ENCODE measurements around the gene BASP1.

Gene BASP1

DNA sequence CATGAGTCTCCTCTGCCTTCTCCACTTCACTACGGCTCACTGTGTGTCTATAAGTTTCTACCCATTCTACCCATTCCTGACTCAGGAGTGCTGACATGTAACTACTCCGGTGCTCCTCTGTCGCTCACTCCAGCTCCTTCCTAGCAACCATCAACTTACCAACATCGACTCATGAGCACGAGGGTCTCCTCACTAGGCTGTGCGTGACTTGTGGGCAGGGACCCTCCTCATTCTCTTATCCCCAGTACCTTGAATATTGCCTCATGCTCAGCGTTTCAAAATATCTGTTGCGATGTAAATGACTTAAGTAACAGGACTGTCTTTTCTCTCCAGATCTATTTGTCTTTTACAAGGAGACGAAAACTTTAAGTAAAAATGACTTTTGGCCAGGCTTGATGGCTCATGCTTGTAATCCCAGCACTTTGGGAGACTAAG, 73.1 kb downstream of the BASP1 start:
- Histone ChIP-seq H3K4ac (ENCODE audit: low read depth, low read length) (no peak overlapping the region), H3K79me2 (ENCODE audit: control insufficient read depth, insufficient read depth, low read length, poor library complexity) (no peaks in the 10 kb centered on the region), H3K4me2 (ENCODE audit: low read length) (no peak overlapping the region), H3K9ac (ENCODE audit: low read length) (no peak overlapping the region), H3K27me3 (ENCODE audit: insufficient read depth, low read length) (no peaks in the 10 kb centered on the region), H3K36me3 (ENCODE audit: control insufficient read depth in 1 of 2, insufficient read depth in 2 of 2, low read length in 2 of 2) (no peaks in the 10 kb centered on the region), H3K4me3 (ENCODE audit: low read depth, low read length) (no peak overlapping the region), H3K23ac (ENCODE audit: low read length) (no peak overlapping the region), H2BK120ac (ENCODE audit: insufficient read depth, low read length, poor library complexity) (no peak overlapping the region), H3K18ac (ENCODE audit: low read length) (no peak overlapping the region), H3K4me1 (ENCODE audit: control insufficient read depth in 1 of 2, insufficient read depth in 2 of 2, low read length in 2 of 2) (peaks cover 4 to 13% of the 10 kb centered on the region in 2 experiments), H2BK12ac (ENCODE audit: low read length) (peak overlapping the region; percentile 5), H2AFZ (ENCODE audit: insufficient read depth, low read length, poor library complexity) (no peak overlapping the region), H3K9me3 (ENCODE audit: insufficient read depth, low read depth, low read length) (no peaks in the 10 kb centered on the region), H3K14ac (ENCODE audit: low read length) (no peak overlapping the region), H4K12ac (ENCODE audit: low read depth, low read length) (no peak overlapping the region), H2AK5ac (ENCODE audit: low read length) (no peak overlapping the region), H4K8ac (ENCODE audit: low read depth, low read length) (no peak overlapping the region), H4K91ac (ENCODE audit: low read depth, low read length) (peak overlapping the region; percentile 13), H3K27ac (ENCODE audit: low read depth, low read length) (no peak overlapping the region), H3K79me1 (ENCODE audit: low read length) (peaks cover 5% of the 10 kb centered on the region), H2BK5ac (ENCODE audit: low read depth, low read length, poor library complexity) (no peak overlapping the region)
- no peak for DNase-seq
- no CpG with 5 or more reads among the region's 9 CpGs for WGBS (ENCODE audit: extremely low coverage, insufficient coverage, insufficient read length)

DNA sequence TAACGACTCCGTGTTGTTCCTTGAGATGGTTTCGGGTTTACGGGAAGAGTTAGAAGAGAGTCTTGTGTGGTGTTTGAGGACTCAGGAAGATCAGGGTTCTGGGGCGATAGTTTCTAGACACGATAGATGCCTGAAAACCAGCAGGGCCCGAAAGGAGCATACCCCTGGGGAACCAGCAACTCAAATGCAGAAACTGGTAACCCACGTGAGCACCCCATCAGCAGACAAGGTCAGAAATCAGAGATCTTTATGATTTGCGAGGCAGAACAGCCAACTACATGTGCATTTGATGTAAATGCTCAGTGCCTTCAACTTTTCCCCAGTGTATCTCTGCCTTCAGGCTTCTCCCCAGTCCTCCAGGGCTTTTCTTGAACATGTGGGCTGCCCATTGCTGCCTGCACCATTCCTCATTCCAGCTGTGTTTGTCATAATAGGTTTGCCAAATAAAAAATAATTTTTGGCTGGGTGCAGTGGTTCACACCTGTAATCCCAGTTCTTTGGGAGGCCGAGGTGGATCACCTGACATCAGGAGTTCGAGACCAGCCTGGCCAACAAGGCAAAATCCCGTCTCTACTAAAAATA, 75.1 kb downstream of the BASP1 start:
- Histone ChIP-seq H4K91ac (ENCODE audit: low read depth, low read length) (no peak overlapping the region), H3K27ac (ENCODE audit: low read depth, low read length) (no peak overlapping the region), H3K79me2 (ENCODE audit: control insufficient read depth, insufficient read depth, low read length, poor library complexity) (no peaks in the 10 kb centered on the region), H4K8ac (ENCODE audit: low read depth, low read length) (no peak overlapping the region), H3K4ac (ENCODE audit: low read depth, low read length) (no peak overlapping the region), H4K12ac (ENCODE audit: low read depth, low read length) (no peak overlapping the region), H3K9me3 (ENCODE audit: insufficient read depth, low read depth, low read length) (no peaks in the 10 kb centered on the region), H3K18ac (ENCODE audit: low read length) (no peak overlapping the region), H2BK120ac (ENCODE audit: insufficient read depth, low read length, poor library complexity) (peak overlapping the region; percentile 15), H2BK5ac (ENCODE audit: low read depth, low read length, poor library complexity) (no peak overlapping the region), H3K36me3 (ENCODE audit: control insufficient read depth in 1 of 2, insufficient read depth in 2 of 2, low read length in 2 of 2) (no peaks in the 10 kb centered on the region), H2AFZ (ENCODE audit: insufficient read depth, low read length, poor library complexity) (no peak overlapping the region), H3K14ac (ENCODE audit: low read length) (no peak overlapping the region), H3K9ac (ENCODE audit: low read length) (no peak overlapping the region), H3K79me1 (ENCODE audit: low read length) (peaks cover 5% of the 10 kb centered on the region), H3K4me2 (ENCODE audit: low read length) (no peak overlapping the region), H2AK5ac (ENCODE audit: low read length) (no peak overlapping the region), H3K23ac (ENCODE audit: low read length) (no peak overlapping the region), H3K4me1 (ENCODE audit: control insufficient read depth in 1 of 2, insufficient read depth in 2 of 2, low read length in 2 of 2) (peaks cover 4 to 13% of the 10 kb centered on the region in 2 experiments), H3K4me3 (ENCODE audit: low read depth, low read length) (no peak overlapping the region), H3K27me3 (ENCODE audit: insufficient read depth, low read length) (no peaks in the 10 kb centered on the region), H2BK12ac (ENCODE audit: low read length) (no peak overlapping the region)
- WGBS (ENCODE audit: extremely low coverage, insufficient coverage, insufficient read length): 100% methylated on average over 2 of the region's 12 CpGs
- peak; percentile 65 to 80 for DNase-seq

DNA sequence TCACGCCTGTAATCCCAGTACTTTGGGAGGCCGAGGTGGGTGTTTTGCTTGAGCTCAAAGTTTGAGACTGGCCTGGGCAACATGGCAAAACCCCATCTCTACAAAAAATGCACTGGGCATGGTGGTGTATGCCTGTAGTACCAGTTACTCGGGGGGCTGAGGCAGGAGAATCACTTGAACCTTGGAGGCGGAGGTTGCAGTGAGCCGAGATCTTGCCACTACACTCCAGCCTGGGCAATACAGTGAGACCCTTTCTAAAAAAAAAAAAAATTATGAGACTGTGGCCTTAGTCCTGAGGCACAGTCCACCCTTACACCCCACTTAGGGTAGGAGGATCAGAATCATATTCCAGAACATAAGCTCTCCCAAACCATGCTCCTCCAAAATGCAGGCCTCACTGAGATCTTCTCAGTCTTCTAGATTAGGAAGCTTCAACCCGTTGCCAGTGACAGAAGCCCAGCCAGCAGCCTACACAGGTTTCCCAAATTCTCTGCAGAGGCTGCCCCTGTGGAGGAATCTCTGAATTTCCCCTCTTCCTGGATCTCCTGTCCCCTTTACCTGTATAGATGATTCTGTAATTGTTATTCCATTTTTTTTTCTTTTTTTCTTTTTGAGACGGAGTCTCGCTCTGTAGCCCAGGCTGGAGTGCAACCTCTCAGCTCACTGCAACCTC, 77.3 kb downstream of the BASP1 start:
- no peak overlapping the region for H3K23ac ChIP-seq (ENCODE audit: low read length)
- no peaks in the 10 kb centered on the region for H3K9me3 ChIP-seq (ENCODE audit: insufficient read depth, low read depth, low read length)
- no peak overlapping the region for H3K27ac ChIP-seq (ENCODE audit: low read depth, low read length)
- H3K4me3 ChIP-seq (ENCODE audit: low read depth, low read length): no peak overlapping the region
- H3K18ac ChIP-seq (ENCODE audit: low read length): no peak overlapping the region
- no peaks in the 10 kb centered on the region for H3K36me3 ChIP-seq (ENCODE audit: control insufficient read depth in 1 of 2, insufficient read depth in 2 of 2, low read length in 2 of 2)
- H2BK120ac ChIP-seq (ENCODE audit: insufficient read depth, low read length, poor library complexity): no peak overlapping the region
- H3K4me2 ChIP-seq (ENCODE audit: low read length): no peak overlapping the region
- no peak overlapping the region for H2AK5ac ChIP-seq (ENCODE audit: low read length)
- H4K91ac ChIP-seq (ENCODE audit: low read depth, low read length): no peak overlapping the region
- peaks cover 4 to 11% of the 10 kb centered on the region in 2 experiments for H3K4me1 ChIP-seq (ENCODE audit: control insufficient read depth in 1 of 2, insufficient read depth in 2 of 2, low read length in 2 of 2)
- no peak for DNase-seq
- no peak overlapping the region for H2BK5ac ChIP-seq (ENCODE audit: low read depth, low read length, poor library complexity)
- no peak overlapping the region for H3K4ac ChIP-seq (ENCODE audit: low read depth, low read length)
- H3K27me3 ChIP-seq (ENCODE audit: insufficient read depth, low read length): no peaks in the 10 kb centered on the region
- no CpG with 5 or more reads among the region's 8 CpGs for WGBS (ENCODE audit: extremely low coverage, insufficient coverage, insufficient read length)
- H2BK12ac ChIP-seq (ENCODE audit: low read length): no peak overlapping the region
- peaks cover 4% of the 10 kb centered on the region for H3K79me1 ChIP-seq (ENCODE audit: low read length)
- H4K12ac ChIP-seq (ENCODE audit: low read depth, low read length): no peak overlapping the region
- H2AFZ ChIP-seq (ENCODE audit: insufficient read depth, low read length, poor library complexity): no peak overlapping the region
- H3K79me2 ChIP-seq (ENCODE audit: control insufficient read depth, insufficient read depth, low read length, poor library complexity): no peaks in the 10 kb centered on the region
- H3K14ac ChIP-seq (ENCODE audit: low read length): no peak overlapping the region
- no peak overlapping the region for H3K9ac ChIP-seq (ENCODE audit: low read length)
- H4K8ac ChIP-seq (ENCODE audit: low read depth, low read length): no peak overlapping the region

DNA sequence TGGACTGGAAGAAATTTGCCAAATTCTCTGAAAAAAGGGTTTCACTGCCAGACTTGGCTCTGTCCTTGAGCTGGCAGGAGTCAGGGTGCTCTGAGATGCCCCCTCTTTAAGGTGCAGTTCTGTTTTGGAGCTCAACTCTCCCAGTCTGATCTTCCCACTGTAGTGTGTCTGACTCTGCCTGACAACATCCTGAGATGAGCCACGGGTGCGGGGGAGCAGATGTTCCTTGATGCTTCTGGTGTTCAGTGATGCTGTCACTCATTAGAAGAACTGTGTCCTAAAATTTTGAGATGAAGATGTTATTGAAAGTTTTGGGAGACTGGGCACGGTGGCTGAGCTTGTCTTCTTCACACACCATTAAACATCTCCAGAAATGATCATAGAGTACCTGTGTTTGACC, 78.2 kb downstream of the BASP1 start:
- DNase-seq: no peak
- WGBS (ENCODE audit: extremely low coverage, insufficient coverage, insufficient read length): no CpG with 5 or more reads among the region's 3 CpGs
- no peak overlapping the region for H3K27ac ChIP-seq (ENCODE audit: low read depth, low read length)
- H3K79me1 ChIP-seq (ENCODE audit: low read length): no peaks in the 10 kb centered on the region
- no peaks in the 10 kb centered on the region for H3K79me2 ChIP-seq (ENCODE audit: control insufficient read depth, insufficient read depth, low read length, poor library complexity)
- no peak overlapping the region for H3K14ac ChIP-seq (ENCODE audit: low read length)
- H2AFZ ChIP-seq (ENCODE audit: insufficient read depth, low read length, poor library complexity): no peak overlapping the region
- no peak overlapping the region for H3K4ac ChIP-seq (ENCODE audit: low read depth, low read length)
- no peak overlapping the region for H4K12ac ChIP-seq (ENCODE audit: low read depth, low read length)
- H3K36me3 ChIP-seq (ENCODE audit: control insufficient read depth in 1 of 2, insufficient read depth in 2 of 2, low read length in 2 of 2): no peaks in the 10 kb centered on the region
- H2BK12ac ChIP-seq (ENCODE audit: low read length): no peak overlapping the region
- no peak overlapping the region for H3K23ac ChIP-seq (ENCODE audit: low read length)
- H2AK5ac ChIP-seq (ENCODE audit: low read length): no peak overlapping the region
- H3K27me3 ChIP-seq (ENCODE audit: insufficient read depth, low read length): no peaks in the 10 kb centered on the region
- peaks cover 5 to 8% of the 10 kb centered on the region in 2 experiments for H3K4me1 ChIP-seq (ENCODE audit: control insufficient read depth in 1 of 2, insufficient read depth in 2 of 2, low read length in 2 of 2)
- no peak overlapping the region for H3K18ac ChIP-seq (ENCODE audit: low read length)
- H3K9ac ChIP-seq (ENCODE audit: low read length): no peak overlapping the region
- H3K4me2 ChIP-seq (ENCODE audit: low read length): no peak overlapping the region
- H2BK5ac ChIP-seq (ENCODE audit: low read depth, low read length, poor library complexity): no peak overlapping the region
- H3K4me3 ChIP-seq (ENCODE audit: low read depth, low read length): no peak overlapping the region
- no peak overlapping the region for H4K8ac ChIP-seq (ENCODE audit: low read depth, low read length)
- H2BK120ac ChIP-seq (ENCODE audit: insufficient read depth, low read length, poor library complexity): no peak overlapping the region
- no peaks in the 10 kb centered on the region for H3K9me3 ChIP-seq (ENCODE audit: insufficient read depth, low read depth, low read length)
- no peak overlapping the region for H4K91ac ChIP-seq (ENCODE audit: low read depth, low read length)
